ENCODE results near the gene AHI1.
"Not testable (repeated sequence)": the region's sequence is repeated elsewhere in the genome, so short reads cannot be mapped to it uniquely, and the experiment has no call there.

Gene AHI1

GRCh38 chr6:135390458-135390857 lies 107.1 kb downstream of the AHI1 start:
- no peak for DNase-seq

- DNase-seq, result no peak
Measured at GRCh38 chr6:135385299-135385698, 112.2 kb downstream of the AHI1 start.

- DNase-seq, result no peak
Measured at GRCh38 chr6:135383766-135384165, 113.8 kb downstream of the AHI1 start.

DNA sequence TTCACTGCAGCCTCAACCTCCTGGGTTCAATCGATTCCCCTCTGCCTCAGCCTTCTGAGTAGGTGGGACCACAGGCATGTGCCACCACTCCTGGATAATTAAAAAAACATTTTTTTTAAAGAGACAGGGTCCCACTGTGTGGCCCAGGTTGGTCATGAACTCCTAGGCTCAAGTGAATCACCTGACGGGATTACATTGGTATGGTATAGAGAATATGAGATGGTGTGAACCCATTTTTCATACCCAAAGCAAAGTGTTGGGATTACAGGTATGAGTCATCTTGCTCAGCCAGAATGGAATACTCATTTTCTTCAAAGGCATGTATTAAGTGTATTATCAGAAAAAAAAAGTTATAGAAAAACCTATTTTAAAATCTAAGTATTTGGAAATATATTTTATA lies 114.2 kb downstream of the AHI1 start:
- DNase-seq, result no peak

DNA sequence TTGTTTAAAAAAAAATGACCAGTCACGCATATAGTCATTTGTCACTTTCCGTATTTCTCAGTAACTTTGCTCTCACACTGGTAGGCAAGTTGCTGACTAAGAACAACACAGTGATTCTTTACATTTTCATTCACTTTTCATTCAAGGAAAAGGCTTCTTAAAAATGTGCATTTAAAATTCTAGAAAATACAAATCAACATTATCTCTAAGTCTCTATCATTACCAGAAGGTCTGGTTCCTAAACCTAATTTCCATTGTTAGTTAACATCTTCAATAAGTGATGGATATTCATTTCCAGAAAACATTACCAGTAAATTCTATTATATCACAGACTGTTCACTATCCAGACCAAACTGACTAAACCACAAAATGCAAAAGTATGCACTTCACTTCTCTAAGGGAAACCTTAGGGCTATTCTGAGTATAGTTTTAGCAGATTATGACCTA lies 115.3 kb downstream of the AHI1 start:
- no peak for DNase-seq

- no peak for DNase-seq
Measured at GRCh38 chr6:135380793-135381192, 116.7 kb downstream of the AHI1 start.

GRCh38 chr6:135379647-135380046 lies 117.9 kb downstream of the AHI1 start:
- no peak for DNase-seq

- no peak for DNase-seq
Measured at GRCh38 chr6:135372758-135373157, 124.8 kb downstream of the AHI1 start.

DNA sequence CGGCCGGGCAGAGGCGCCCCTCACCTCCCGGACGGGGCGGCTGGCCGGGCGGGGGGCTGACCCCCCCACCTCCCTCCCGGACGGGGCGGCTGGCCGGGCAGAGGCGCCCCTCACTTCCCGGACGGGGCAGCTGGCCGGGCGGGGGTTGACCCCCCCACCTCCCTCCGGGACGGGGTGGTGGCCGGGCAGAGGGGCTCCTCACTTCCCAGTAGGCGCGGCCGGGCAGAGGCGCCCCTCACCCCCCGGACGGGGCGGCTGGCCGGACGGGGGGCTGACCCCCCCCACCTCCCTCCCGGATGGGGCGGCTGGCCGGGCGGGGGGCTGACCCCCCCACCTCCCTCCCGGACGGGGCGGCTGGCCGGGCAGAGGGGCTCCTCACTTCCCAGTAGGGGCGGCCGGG lies 133.9 kb downstream of the AHI1 start:
- DNase-seq, result not testable (repeated sequence)

DNA sequence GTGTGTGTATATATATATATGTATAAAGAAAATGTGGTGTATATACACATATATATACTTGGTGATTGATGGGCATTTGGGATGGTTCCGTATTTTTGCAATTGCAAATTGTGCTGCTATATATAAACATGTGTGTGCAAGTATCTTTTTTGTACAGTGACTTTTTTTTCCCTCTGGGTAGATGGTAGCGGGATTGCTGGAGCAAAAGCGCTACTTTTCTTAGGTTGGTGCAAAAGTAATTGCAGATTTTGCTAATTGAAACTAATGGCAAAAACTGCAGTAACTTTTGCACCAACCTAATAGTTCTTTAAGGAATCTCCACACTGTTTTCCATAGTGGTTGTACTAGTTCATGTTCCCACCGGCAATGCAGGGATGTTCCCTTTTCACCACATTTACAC lies 135.4 kb downstream of the AHI1 start:
- no peak for DNase-seq

GRCh38 chr6:135360222-135360621 lies 137.3 kb downstream of the AHI1 start:
- DNase-seq, result no peak

- no peak for DNase-seq
Measured at GRCh38 chr6:135358985-135359384, 138.6 kb downstream of the AHI1 start.

DNA sequence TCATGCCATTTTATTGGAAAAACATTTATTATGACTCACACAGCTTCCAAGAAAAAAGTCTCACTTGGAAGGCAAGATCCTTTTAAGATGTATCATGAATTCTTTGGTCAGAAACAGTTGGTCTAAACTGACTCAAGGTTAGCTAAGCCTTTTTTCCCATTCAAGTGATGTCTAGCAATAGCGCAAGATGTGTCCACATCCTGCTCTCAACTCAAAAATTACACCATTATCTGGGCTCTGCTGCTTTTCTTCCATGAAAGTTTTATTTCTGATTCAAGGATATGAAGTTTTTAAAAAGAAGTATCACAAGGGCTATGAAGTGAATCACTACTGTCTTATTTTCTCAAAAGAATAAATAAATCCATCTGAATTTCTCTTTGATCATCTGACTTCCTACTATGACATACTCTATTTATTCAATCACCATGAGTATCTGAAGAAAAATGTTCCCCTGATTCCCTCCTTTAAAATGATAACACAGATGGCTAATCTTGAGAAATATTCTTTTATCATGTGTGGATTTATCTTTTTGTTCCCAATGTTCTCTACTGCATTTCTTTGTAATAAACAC lies 139.2 kb downstream of the AHI1 start:
- DNase-seq, result no peak

GRCh38 chr6:135354407-135354806 lies 143.1 kb downstream of the AHI1 start:
- no peak for DNase-seq

DNA sequence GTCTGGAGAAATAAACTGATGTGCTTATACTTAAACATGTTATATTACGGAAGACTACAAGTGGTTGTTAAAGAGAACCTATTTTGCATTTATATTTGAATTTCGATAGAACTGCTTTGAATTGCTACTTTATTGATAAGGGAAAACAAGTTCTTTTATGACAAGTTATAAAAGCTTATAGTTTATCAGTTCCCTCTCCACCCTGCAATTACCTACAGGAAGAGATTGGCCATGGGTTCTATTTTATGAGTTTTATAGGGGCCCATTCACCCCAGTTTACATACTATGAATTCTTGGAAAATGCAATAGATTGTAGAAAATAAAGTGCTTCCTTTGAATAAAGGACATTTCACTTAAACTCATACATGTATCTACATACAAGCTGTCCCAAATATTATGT lies 144.4 kb downstream of the AHI1 start:
- no peak for DNase-seq

DNA sequence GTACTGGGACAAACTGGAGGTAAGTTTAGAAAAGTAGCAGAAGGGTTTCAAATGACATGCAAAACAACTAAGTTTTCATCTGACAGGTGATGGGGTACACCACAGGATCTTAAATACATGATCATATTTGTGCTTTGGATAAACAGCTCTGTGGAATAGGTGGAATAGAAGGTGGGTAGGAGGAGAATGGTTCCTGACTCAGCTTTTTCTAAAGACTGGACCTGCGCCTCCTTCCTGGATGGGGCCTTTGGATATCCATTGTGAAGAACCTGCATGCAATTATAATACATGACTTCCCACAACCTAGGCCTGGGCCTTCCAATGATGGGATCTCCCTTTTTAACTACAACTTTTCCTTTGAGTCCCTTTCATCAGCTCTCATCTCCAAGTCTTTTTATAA lies 145.9 kb downstream of the AHI1 start:
- DNase-seq, result no peak

GRCh38 chr6:135347887-135348286 lies 149.7 kb downstream of the AHI1 start:
- no peak for DNase-seq

DNA sequence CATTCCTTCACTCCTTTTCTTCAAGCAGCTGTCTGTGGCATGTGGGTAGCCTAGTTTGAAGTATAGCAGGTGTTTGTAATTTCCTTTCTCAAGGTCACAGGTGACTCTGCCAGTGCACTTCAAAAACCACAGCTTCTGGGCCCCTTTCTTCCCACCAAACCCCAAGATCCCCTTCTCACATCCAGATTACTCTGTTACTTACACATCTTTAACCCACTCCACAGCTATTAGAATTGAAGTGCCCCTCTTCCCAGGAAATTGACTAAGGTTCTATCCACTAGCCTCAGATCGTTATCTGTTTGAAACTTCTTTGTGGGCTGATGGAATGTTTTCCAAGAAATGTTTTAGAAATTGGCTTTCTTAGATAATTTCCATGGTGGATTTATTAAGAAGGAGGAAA lies 150.8 kb downstream of the AHI1 start:
- DNase-seq, result no peak

- DNase-seq, result no peak
Measured at GRCh38 chr6:135344526-135344925, 153.0 kb downstream of the AHI1 start.

GRCh38 chr6:135339920-135340319 lies 157.6 kb downstream of the AHI1 start:
- not testable (repeated sequence) for DNase-seq

DNA sequence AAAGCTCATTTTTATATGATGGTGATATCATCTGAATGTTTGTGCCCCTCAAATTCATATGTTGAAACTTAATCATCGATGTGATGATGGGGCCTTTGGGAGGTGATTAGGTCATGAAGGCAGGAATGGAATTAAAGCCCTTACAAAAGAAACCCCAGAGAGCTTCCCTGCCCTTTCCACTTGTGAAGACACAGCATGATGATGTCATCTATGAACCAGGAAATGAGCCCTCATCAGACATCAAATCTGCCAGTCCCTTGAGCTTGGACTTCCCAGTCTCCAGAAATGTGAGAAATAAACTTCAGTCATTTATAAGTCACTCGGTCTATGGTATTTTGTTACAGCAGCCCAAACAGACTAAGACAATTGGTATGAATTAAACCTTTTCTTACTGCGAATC lies 163.4 kb downstream of the AHI1 start:
- no peak for DNase-seq

GRCh38 chr6:135331002-135331401 lies 166.5 kb downstream of the AHI1 start:
- no peak for DNase-seq

- no peak for DNase-seq
Measured at GRCh38 chr6:135329851-135330803, 167.4 kb downstream of the AHI1 start.

GRCh38 chr6:135328136-135328535 lies 169.4 kb downstream of the AHI1 start:
- DNase-seq, result no peak

Data from right kidney (tissue), 1 donor.